Astrocyte (in vitro differentiated cells and primary cell): ENCODE measurements around the gene CACNB2. TPM values are rescaled to one million over a fixed set of nuclear protein-coding genes. Genes with fewer than 3 reads are reported as not detected.

Experiments used
- DNase-seq: peaks from one replicate; pipeline ENCODE4 v3.0.0-alpha.2; 2010; ENCODE audit warnings: low read depth
- FAIRE-seq: peaks from 2 replicates; lab custom pipeline; 2011; peaks lifted over from hg19 to GRCh38; lab: Jason Lieb, UNC
- H2AFZ ChIP-seq: 2 replicates; pipeline ENCODE4 v1.6.0; 2012; ENCODE audit warnings: low read depth, low read length, inconsistent platforms
- H3K27ac ChIP-seq: 2 replicates; pipeline ENCODE4 v1.5.1; 2011; ENCODE audit warnings: low read depth, low read length, inconsistent platforms
- H3K27me3 ChIP-seq: 2 replicates; pipeline ENCODE4 v1.6.0; 2011; ENCODE audit warnings: low read length, inconsistent platforms; ENCODE audit not compliant: insufficient read depth
- H3K36me3 ChIP-seq: 2 replicates; pipeline ENCODE4 v1.5.1; 2011; ENCODE audit warnings: low read length, inconsistent platforms; ENCODE audit not compliant: insufficient read depth
- H3K4me1 ChIP-seq: 2 replicates; pipeline ENCODE4 v1.5.1; 2011; ENCODE audit warnings: low read length, inconsistent platforms; ENCODE audit not compliant: insufficient read depth
- H3K4me2 ChIP-seq: 2 replicates; pipeline ENCODE4 v1.6.0; 2012; ENCODE audit warnings: low read length, inconsistent platforms
- H3K4me3 ChIP-seq: 2 replicates; pipeline ENCODE4 v1.5.1; 2011; ENCODE audit warnings: low read depth, mild to moderate bottlenecking, low read length, inconsistent platforms; ENCODE audit not compliant: insufficient read depth
- H3K79me2 ChIP-seq: 2 replicates; pipeline ENCODE4 v1.6.0; 2012; ENCODE audit warnings: mild to moderate bottlenecking, low read length, inconsistent platforms; ENCODE audit not compliant: insufficient read depth
- H3K9ac ChIP-seq: 2 replicates; pipeline ENCODE4 v1.6.0; 2012; ENCODE audit warnings: mild to moderate bottlenecking, low read length, inconsistent platforms
- H3K9me3 ChIP-seq: 2 replicates; pipeline ENCODE4 v1.5.1; 2012; ENCODE audit warnings: low read depth, mild to moderate bottlenecking, low read length, inconsistent platforms; ENCODE audit not compliant: insufficient read depth
- H4K20me1 ChIP-seq: 2 replicates; pipeline ENCODE4 v1.6.0; 2012; ENCODE audit warnings: low read length, inconsistent platforms; ENCODE audit not compliant: insufficient read depth
- H3K27ac Mint-ChIP-seq: one replicate; pipeline ENCODE4 v1.8.0; 2021; ENCODE audit warnings: mild to moderate bottlenecking, mixed read lengths; ENCODE audit not compliant: unreplicated experiment
- H3K27me3 Mint-ChIP-seq: one replicate; pipeline ENCODE4 v1.8.0; 2021; ENCODE audit warnings: low read depth, mixed read lengths; ENCODE audit not compliant: unreplicated experiment
- H3K36me3 Mint-ChIP-seq: one replicate; pipeline ENCODE4 v1.8.0; 2021; ENCODE audit warnings: low read depth, mixed read lengths; ENCODE audit not compliant: unreplicated experiment
- H3K4me1 Mint-ChIP-seq: one replicate; pipeline ENCODE4 v1.8.0; 2021; ENCODE audit warnings: low read depth, mixed read lengths; ENCODE audit not compliant: unreplicated experiment
- H3K4me3 Mint-ChIP-seq: one replicate; pipeline ENCODE4 v1.8.0; 2021; ENCODE audit warnings: mild to moderate bottlenecking, moderate library complexity, mixed read lengths; ENCODE audit not compliant: unreplicated experiment
- H3K9me3 Mint-ChIP-seq: one replicate; pipeline ENCODE4 v1.8.0; 2021; ENCODE audit warnings: mild to moderate bottlenecking, mixed read lengths; ENCODE audit not compliant: unreplicated experiment
- CTCF ChIP-seq: IDR thresholded peaks from 2 replicates; pipeline ENCODE4 v1.5.1; 2011; ENCODE audit warnings: low read depth, mild to moderate bottlenecking, inconsistent platforms, low read length, moderate library complexity; ENCODE audit not compliant: insufficient read depth
- EZH2 ChIP-seq: IDR thresholded peaks from 2 replicates; pipeline ENCODE4 v1.6.1; 2012; ENCODE audit warnings: mild to moderate bottlenecking, low read length, inconsistent platforms; ENCODE audit not compliant: insufficient read depth
- total RNA-seq: library from RNA; stranded (reverse); gene quantifications from 2 replicates; pipeline ENCODE4 v1.2.1, GENCODE V29; 2021

The CACNB2 gene
- total RNA-seq, 1 donor from 2014 or later: 0.66 TPM

- Mint-ChIP-seq H3K27me3 (no peaks in the 10 kb centered on the region), H3K27ac (no peak overlapping the region), H3K4me3 (no peak overlapping the region), H3K9me3 (no peaks in the 10 kb centered on the region), H3K4me1 (no peaks in the 10 kb centered on the region), H3K36me3 (no peaks in the 10 kb centered on the region)
- DNase-seq: no peak
- no peak overlapping the region for H3K4me2 ChIP-seq
- no peaks in the 10 kb centered on the region for H3K36me3 ChIP-seq
- H3K27me3 ChIP-seq: no peaks in the 10 kb centered on the region
- H3K4me3 ChIP-seq: no peak overlapping the region
- no peak overlapping the region for H3K9ac ChIP-seq
- no peaks in the 10 kb centered on the region for H3K9me3 ChIP-seq
- H2AFZ ChIP-seq: no peak overlapping the region
- no peaks in the 10 kb centered on the region for H4K20me1 ChIP-seq
- H3K4me1 ChIP-seq: no peaks in the 10 kb centered on the region
- no peak for FAIRE-seq
- TF ChIP-seq EZH2: no peak
- no peak for TF ChIP-seq CTCF
- no peak overlapping the region for H3K27ac ChIP-seq
- no peaks in the 10 kb centered on the region for H3K79me2 ChIP-seq
These were observed 323.5 kb downstream of the CACNB2 start for GRCh38 chr10:18463673-18464211.

- Mint-ChIP-seq H3K36me3 (no peaks in the 10 kb centered on the region), H3K27me3 (no peaks in the 10 kb centered on the region), H3K4me3 (no peak overlapping the region), H3K4me1 (no peaks in the 10 kb centered on the region), H3K27ac (no peak overlapping the region), H3K9me3 (no peaks in the 10 kb centered on the region)
- H3K9ac ChIP-seq: no peak overlapping the region
- H4K20me1 ChIP-seq: no peaks in the 10 kb centered on the region
- H3K4me2 ChIP-seq: no peak overlapping the region
- H2AFZ ChIP-seq: no peak overlapping the region
- H3K4me3 ChIP-seq: no peak overlapping the region
- no peaks in the 10 kb centered on the region for H3K4me1 ChIP-seq
- H3K9me3 ChIP-seq: no peaks in the 10 kb centered on the region
- H3K27me3 ChIP-seq: no peaks in the 10 kb centered on the region
- no peak for TF ChIP-seq CTCF
- no peak overlapping the region for H3K27ac ChIP-seq
- H3K79me2 ChIP-seq: no peaks in the 10 kb centered on the region
- DNase-seq (no peak), FAIRE-seq (no peak)
- no peaks in the 10 kb centered on the region for H3K36me3 ChIP-seq
These were observed 328.9 kb downstream of the CACNB2 start for GRCh38 chr10:18469125-18469524.

DNA sequence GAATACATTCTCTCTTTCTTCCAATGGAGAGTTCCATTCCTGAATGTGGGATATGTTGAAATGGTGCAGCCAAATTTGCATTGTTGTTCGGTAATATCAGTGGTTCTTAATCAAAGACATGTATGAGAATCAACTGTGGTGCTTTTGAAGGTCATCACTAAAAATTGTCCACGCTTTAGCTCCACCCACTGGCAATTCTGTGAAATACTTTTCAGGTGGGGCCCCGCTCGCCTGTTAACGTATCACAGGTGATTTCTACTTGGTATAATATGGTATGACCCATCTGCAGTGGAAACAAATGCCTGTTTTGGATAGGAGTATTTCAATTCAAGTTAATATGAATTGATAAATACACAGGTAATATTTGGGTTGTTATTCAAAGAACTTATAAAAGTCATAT is 332.8 kb downstream of the CACNB2 start:
- no peak overlapping the region for H3K4me3 ChIP-seq
- no peaks in the 10 kb centered on the region for H3K27me3 ChIP-seq
- no peak for FAIRE-seq
- H4K20me1 ChIP-seq: no peaks in the 10 kb centered on the region
- TF ChIP-seq CTCF: no peak
- TF ChIP-seq EZH2: no peak
- H3K36me3 ChIP-seq: no peaks in the 10 kb centered on the region
- Mint-ChIP-seq H3K4me3 (no peak overlapping the region), H3K27me3 (peaks cover 3% of the 10 kb centered on the region), H3K9me3 (no peaks in the 10 kb centered on the region), H3K36me3 (no peaks in the 10 kb centered on the region), H3K27ac (no peak overlapping the region), H3K4me1 (no peaks in the 10 kb centered on the region)
- no peaks in the 10 kb centered on the region for H3K79me2 ChIP-seq
- H2AFZ ChIP-seq: no peak overlapping the region
- no peak overlapping the region for H3K4me2 ChIP-seq
- H3K27ac ChIP-seq: no peak overlapping the region
- no peak overlapping the region for H3K9ac ChIP-seq
- no peaks in the 10 kb centered on the region for H3K4me1 ChIP-seq
- DNase-seq: no peak
- no peaks in the 10 kb centered on the region for H3K9me3 ChIP-seq
